ENCODE results near the gene UNC93A.
"Not testable (repeated sequence)": the region's sequence is repeated elsewhere in the genome, so short reads cannot be mapped to it uniquely, and the experiment has no call there.

The UNC93A gene

DNA sequence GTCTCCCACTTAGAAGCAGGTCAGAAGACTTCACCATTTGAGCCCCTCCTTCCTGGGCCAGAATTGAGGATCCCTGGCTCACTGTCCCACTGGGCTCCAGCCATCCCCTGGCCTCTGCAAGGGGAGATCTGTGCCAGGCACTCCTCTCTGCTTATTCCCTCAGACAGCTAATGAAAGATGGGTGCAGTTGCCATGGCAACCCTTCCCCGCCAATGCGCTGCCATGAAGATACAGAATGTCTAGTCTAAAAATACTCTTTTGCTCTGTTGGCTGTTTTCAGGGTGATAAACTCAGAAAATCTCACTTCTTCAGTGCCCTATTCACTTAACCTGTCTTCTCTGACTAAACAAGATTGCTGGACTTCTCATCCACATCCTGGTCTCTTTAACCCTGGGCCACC, 20.2 kb downstream of the UNC93A start:
- no peak for DNase-seq (ENCODE audit: low read depth)

GRCh38 chr6:167311691-167312090, 20.6 kb downstream of the UNC93A start:
- not testable (repeated sequence) for DNase-seq (ENCODE audit: low read depth)

GRCh38 chr6:167314180-167314821, 23.2 kb downstream of the UNC93A start:
- DNase-seq (ENCODE audit: low read depth) = no peak

DNA sequence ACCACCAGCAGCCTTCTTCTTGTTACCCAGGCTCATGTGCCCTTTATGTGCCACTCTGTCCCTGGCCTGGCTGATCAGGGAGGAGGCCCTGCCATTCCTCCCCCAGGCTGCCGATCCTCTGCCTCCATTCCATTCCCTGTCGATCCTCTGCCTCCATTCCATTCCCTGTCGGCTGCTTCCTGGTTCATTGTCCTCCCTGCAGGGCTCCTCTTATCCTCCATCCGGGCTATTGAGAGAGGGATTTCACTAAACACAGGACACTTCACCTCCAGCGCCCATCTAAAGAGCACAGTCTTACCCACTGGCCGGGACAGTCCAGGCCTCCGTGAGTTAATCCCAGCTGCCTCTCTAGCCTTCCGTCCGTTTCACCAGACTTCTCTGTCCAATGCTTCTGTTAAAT, 26.1 kb downstream of the UNC93A start:
- no peak for DNase-seq (ENCODE audit: low read depth)

DNA sequence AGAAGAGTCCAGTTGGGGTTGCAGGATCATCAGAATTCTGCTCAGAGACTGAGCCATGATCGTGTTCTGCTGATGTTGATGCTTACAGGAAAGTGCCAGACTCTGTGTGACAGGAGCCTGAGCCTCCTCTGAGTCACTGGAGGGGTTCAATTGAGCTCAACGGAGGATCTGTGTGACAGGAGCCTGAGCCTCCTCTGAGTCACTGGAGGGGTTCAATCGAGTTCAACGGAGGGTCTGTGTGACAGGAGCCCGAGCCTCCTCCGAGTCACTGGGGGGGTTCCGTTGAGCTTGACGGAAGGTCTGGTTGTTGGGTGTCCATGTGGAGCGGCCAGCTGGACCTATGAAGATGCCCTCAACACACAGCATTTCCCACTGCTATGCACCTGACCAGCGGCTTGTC, 27.2 kb downstream of the UNC93A start:
- DNase-seq (ENCODE audit: low read depth) = not testable (repeated sequence)

GRCh38 chr6:167318856-167319255, 27.7 kb downstream of the UNC93A start:
- DNase-seq (ENCODE audit: low read depth) = not testable (repeated sequence)

DNA sequence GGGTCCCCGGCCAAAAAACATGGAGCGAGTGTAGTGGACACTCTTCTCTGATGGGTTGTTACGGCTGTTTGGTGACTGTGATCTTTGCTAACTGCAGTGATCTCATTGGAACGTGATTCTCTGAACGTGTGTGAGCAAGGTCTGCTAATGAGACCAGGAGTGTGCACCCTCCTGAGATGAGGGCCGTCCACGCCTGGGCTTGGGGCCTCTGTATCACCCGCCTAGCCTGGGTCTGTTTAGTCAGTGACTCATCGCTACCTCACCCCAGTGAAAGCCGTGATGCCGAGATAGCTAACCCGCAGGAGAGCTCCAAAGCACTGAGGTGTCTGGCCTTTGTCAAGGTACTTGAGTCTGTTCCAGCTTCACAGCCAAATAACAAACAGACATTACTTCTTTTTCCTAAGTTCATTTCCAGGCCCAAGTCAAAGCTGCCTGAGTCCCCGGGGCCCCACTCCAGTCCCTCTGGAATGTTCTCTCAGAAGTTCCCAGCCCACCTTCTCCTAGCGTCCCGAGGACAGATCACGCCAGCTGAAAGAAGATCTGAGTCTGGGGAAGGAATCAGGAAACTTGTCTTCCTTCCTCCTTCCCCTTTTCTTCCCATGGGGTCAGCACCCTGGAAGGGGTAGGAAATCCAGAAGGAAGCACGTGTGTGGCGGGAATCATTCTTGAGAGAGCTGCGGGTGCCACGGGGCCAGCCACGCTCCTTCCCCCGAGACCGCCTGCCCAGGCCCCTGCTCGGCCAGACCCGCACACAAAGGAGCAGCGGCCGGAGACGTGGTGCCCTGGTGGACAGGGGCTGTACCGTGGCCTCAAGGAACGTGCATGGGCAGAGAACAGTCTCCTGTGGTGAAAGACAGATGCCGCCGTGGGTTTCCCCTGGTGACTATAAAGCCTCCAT, 29.0 kb downstream of the UNC93A start:
- not testable (repeated sequence) for DNase-seq (ENCODE audit: low read depth)

DNA sequence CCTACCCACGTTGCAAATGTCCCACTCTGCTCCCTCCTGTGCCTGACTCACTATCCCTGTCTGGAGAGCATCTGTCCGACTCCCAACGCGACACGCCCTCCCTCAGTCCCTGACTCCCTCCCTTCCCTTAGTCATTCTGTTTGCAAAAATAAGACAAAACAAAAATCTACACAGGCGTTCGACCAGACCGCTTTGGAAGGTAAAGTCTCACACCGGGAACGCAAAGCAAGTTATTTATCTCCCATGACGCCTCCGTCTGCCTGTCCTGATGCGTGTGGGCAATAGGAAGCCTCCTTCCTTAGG, 29.6 kb downstream of the UNC93A start:
- DNase-seq (ENCODE audit: low read depth) = not testable (repeated sequence)

DNA sequence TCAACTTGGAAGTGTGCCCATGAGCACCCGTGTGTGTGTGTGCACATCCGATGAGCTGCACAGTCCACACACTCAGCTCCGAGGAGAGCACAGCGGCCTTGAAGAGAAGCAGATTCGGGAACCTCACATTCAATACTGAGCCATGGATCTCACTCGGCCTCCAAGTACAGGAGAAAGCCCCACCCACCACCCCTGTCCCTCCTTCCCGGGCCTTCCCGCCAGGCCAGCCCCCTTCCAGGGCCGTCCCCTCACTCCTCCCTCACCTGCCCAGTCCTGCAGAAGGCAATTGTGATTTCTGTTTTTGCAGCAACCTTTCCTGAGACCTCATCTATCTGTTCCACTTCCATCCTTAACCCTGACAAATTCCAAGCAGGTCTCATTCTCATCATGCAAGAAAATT, 30.1 kb downstream of the UNC93A start:
- not testable (repeated sequence) for DNase-seq (ENCODE audit: low read depth)

DNA sequence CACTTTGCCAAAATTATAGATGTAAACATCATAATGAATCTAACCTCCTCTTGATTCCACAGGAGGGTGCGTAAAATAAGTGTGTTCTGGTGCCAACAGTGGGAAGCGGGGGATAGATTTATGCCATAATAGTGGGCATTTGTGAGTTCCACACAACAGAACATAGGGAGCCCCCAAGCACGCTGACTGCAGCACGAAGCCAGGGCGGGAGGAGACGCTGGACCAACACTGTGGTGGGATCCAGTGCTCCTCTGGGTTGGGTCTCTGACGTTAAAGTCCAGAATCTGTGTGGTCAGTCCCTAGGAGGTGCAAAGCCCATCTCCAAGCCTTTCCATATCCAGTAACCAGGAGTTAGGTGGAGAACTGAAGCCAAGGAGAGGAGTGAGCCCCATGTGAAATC, 32.0 kb downstream of the UNC93A start:
- no peak for DNase-seq (ENCODE audit: low read depth)

GRCh38 chr6:167324111-167324510, 33.0 kb downstream of the UNC93A start:
- no peak for DNase-seq (ENCODE audit: low read depth)

DNA sequence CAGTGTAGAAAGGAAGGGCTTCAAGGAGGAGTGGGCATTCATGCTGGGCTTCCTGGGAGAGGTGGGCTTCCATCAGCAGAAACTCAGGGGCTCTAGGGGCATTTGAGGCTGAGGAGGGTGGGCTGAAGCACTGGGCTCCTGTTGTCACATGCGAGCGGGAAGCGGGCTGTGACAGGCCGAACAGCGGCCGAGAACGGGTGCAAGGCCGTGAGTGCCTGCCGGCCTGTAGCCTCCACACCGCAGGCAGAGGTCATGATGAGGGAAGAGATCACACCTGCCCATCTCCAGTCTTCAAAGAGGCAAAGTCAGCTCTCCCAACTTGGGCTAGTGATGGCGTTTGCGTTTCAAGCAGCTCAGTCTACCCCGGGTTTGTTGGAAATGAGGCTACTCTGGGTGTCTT, 34.7 kb downstream of the UNC93A start:
- no peak for DNase-seq (ENCODE audit: low read depth)

DNA sequence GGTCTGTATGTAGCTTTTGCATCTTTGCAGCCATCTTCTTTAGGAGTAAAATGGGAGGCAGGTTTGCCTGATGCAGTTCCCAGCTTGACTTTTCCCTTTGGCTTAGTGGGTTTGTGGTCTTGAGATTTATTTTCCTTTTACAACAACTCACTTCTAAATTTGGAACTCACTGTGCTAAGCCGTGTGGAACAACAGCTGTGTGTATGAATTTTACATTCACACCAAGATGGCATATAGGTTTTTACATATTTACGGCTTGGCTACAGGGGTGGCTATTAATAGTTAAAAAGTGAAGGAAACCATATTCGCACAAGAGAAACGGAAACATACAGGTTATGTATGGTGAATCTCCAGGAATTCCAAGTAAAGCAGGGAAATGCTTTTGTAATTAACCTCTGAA, 36.3 kb downstream of the UNC93A start:
- DNase-seq (ENCODE audit: low read depth) = no peak

DNA sequence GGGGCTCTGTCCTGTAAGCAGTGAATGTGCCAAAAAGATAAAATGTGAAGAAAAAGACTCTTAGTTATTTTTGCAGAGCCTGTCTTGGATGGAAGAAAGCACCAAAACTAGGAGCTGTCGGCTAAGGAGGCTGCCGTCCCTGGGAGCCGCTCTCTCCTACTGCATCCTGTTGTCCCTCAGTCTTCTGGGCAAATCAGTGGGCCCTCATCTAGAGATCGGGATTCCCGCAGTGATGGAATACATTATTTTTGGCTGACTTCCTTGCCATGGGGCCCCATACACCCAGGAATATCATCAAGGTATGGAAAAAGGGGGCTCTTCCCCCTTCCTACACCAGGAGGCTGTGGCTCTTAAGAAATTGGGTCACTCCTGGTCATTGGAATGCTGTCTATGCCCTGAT, 37.0 kb downstream of the UNC93A start:
- DNase-seq (ENCODE audit: low read depth) = no peak

DNA sequence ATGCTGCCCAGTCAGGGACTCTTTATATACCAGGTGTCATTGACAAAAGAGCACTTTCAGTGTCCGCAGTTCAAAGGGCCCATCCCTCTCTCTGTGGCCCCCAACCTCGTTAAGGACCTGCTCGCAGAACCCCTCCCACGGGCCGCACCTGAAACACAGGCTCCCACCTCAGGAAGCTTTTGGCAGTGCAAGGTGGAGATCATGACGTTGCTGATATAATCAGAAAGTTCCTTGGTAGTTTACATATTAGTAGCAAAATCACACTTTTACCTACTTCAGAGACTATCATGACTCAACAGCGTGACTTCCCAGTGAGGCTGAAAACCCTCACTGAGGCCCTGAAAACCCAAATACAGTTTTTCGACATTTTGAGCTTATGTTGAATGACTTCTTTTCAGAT, 37.9 kb downstream of the UNC93A start:
- DNase-seq (ENCODE audit: low read depth) = no peak

GRCh38 chr6:167330750-167331149, 39.6 kb downstream of the UNC93A start:
- no peak for DNase-seq (ENCODE audit: low read depth)

GRCh38 chr6:167331565-167331964, 40.5 kb downstream of the UNC93A start:
- DNase-seq (ENCODE audit: low read depth) = no peak

DNA sequence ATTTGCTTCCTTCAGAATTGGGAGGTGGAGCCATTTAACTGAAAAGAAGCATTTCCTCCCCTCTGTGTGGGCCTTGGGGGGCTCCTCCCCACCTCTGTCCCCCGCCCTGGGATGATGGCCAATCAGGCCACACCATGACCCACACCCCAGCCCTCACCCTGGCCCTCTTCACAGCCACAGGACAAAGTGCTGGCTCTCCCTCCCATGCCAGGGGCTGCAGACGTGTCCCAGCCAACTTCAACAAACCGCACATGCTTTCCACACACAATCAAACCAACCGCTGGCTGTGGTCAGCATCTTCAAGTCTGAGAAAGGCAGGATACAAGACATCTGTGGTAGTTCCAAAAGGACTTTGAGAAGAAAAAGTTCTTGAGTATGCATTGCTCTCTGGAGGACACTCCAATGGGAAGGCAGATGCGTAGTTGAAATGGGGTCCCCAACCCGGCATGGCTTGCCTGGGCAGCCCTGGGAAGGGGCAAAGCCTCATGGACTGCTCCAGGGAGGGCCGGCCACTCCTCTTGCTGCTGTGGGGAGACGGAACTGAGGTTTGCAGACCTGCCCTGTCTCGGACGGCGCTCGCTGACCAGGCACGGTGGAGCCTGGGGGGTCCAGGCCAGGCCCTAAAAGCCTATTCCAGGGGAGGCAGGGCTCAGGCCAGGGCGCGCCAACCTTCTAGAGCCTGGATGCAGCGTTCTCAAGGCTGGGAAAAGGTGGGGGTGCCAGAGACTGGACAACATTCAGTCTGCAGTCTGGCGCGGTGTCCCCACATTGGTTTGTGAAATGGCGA, 45.9 kb downstream of the UNC93A start:
- DNase-seq (ENCODE audit: low read depth) = no peak

DNA sequence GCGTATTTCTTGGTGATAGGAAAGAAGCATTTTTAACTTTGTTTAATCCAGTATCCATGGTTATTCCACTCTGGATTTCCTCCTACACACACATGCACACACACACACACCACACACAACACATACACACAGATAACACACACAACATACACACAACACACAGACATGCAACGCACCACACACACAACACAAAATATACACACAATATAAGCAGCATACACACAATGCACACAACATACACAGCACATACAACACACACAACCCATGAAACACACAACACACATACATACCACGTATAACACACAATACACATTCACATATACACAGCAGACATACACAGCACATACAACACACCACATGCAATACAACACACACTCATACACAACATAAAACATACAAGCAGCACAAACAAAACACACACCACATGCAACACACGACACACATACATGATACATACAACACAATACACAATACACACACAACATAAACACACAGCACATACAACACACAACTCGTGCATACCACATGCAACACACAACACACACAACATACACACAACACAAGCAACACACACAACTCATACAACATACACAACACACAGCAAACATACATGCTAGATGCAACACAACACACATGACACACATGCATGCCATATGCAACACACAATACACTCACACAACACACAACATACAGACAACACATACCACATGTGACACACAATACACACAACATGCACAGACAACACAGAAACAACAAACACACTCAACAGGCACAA, 46.7 kb downstream of the UNC93A start:
- DNase-seq (ENCODE audit: low read depth) = no peak

- no peak for DNase-seq (ENCODE audit: low read depth)
These were observed 47.5 kb downstream of the UNC93A start for GRCh38 chr6:167338541-167339117.

DNA sequence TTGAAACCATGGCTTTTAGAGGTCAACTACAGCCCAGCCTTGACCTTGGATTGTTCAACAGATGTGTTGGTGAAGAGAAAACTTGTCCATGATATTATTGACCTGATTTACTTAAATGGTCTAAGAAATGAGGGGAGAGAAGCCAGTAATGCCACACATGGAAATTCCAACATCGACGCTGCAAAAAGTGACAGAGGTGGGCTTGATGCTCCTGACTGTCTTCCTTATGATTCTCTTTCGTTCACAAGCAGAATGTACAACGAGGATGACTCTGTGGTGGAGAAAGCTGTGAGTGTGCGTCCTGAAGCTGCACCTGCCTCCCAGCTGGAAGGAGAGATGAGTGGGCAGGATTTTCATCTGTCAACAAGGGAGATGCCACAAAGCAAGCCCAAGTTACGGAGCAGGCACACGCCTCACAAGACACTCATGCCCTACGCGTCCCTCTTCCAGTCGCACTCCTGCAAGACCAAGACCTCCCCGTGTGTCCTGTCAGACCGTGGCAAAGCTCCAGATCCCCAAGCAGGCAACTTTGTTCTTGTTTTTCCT, 50.0 kb downstream of the UNC93A start:
- no peak for DNase-seq (ENCODE audit: low read depth)
